ENCODE data around the gene PLAC8. TPM values are rescaled to one million over a fixed set of nuclear protein-coding genes. Genes with fewer than 3 reads are reported as not detected.

The PLAC8 gene
- total and polyA plus RNA-seq, 2 of the 8 experiments (the other 6 are each of a cell fraction or from before 2014, with no cell fraction given) = 0.98 to 1.1 TPM

- ChIA-PET POLR2A (ENCODE audit: partially characterized antibody) (interaction anchor here (0.7 kb wide), 1 partner anchor 198 kb away, joined by 3 read pairs; no protein-coding TSS in a partner anchor), CTCF (ENCODE audit: partially characterized antibody) (interaction anchor here (1.0 to 1.2 kb wide), 2 partner anchors 63 to 98 kb away, joined by 3 to 5 read pairs; no protein-coding TSS in a partner anchor)
- H3K9me3 ChIP-seq (ENCODE audit: insufficient read depth in 2 of 2, low read depth in 1 of 2, low read length in 1 of 2) = peaks cover 12 to 13% of the 10 kb centered on the region in 2 experiments; a peak in 3 of 4 replicates
- TF ChIP-seq EGR1 (IDR thresholded peaks at IDR 0.05; ENCODE audit: borderline replicate concordance, low read depth, low read length) (no peak), CHD1 (IDR thresholded peaks at IDR 0.05; ENCODE audit: low read depth, low read length) (no peak), CBX5 (IDR thresholded peaks at IDR 0.05; ENCODE audit: low read depth, low read length) (no peak)
Observed at GRCh38 chr4:83138946-83139345, 24.4 kb upstream of the PLAC8 start.

More at GRCh38 chr4:83138946-83139345, 24.4 kb upstream of the PLAC8 start:
- DNase-seq (ENCODE audit: low read depth in 1 of 2, low spot score in 2 of 2) (no peak), FAIRE-seq (no peak)
- H3K27ac ChIP-seq (ENCODE audit: low read depth, low read length) = no peak overlapping the region
- WGBS, 2 experiments (ENCODE audit: extremely low coverage in 1 of 2, insufficient coverage in 1 of 2, insufficient read length in 1 of 2, insufficient replicate concordance in 2 of 2, low coverage in 1 of 2, low lambda C conversion rate in 2 of 2, missing lambda C conversion rate in 1 of 2) = 95% methylated on average over 4 of the region's 4 CpGs; no CpG with 5 or more reads in 1 of the 2 experiments
- H4K20me1 ChIP-seq (replicated peaks in 1 of 2; ENCODE audit: control insufficient read depth in 1 of 2, insufficient read depth in 2 of 2, low read length in 2 of 2) = no peaks in the 10 kb centered on the region
- no peaks in the 10 kb centered on the region for H3K4me1 ChIP-seq (replicated peaks in 1 of 4; ENCODE audit: control insufficient read depth in 3 of 4, insufficient read depth in 4 of 4, low read length in 3 of 4)
- no peak overlapping the region for H2AFZ ChIP-seq (ENCODE audit: low read length)
- H2BK20ac ChIP-seq (ENCODE audit: low read length) = no peak overlapping the region
- H2BK120ac ChIP-seq (replicated peaks; ENCODE audit: low read depth, low read length) = no peak overlapping the region
- H2AK5ac ChIP-seq (ENCODE audit: low read depth, low read length) = no peak overlapping the region
- no peaks in the 10 kb centered on the region for H3K79me2 ChIP-seq (ENCODE audit: control insufficient read depth in 1 of 2, insufficient read depth in 2 of 2, low read length in 2 of 2)
- H3K36me3 ChIP-seq (ENCODE audit: control insufficient read depth in 2 of 4, insufficient read depth in 4 of 4, low read length in 3 of 4) = no peaks in the 10 kb centered on the region
- H3K23me2 ChIP-seq (ENCODE audit: low read depth, low read length) = no peaks in the 10 kb centered on the region
- no peak overlapping the region for H3K18ac ChIP-seq (ENCODE audit: extremely low read depth, low read length)
- H4K5ac ChIP-seq (ENCODE audit: insufficient read length, low read depth, low read length) = no peak overlapping the region
- H3K56ac ChIP-seq (replicated peaks; ENCODE audit: insufficient read length, low read depth, low read length) = no peak overlapping the region
- no peak overlapping the region for H2BK15ac ChIP-seq (ENCODE audit: low read length)
- H4K91ac ChIP-seq (replicated peaks; ENCODE audit: insufficient read length, low read length) = no peak overlapping the region
- no peak overlapping the region for H2BK12ac ChIP-seq (ENCODE audit: low read depth, low read length)
- no peak overlapping the region for H3K4ac ChIP-seq (replicated peaks; ENCODE audit: insufficient read length, low read depth, low read length)
- H4K8ac ChIP-seq (ENCODE audit: extremely low read depth, insufficient read depth, low read length) = no peak overlapping the region
- no peak overlapping the region for H3K14ac ChIP-seq (ENCODE audit: insufficient read length)
- no peaks in the 10 kb centered on the region for H3K79me1 ChIP-seq (ENCODE audit: low read depth, low read length)
- no peak overlapping the region for H3K9ac ChIP-seq (replicated peaks in 1 of 4; ENCODE audit: extremely low read depth in 1 of 4, low read depth in 3 of 4, low read length in 3 of 4)
- no peak overlapping the region for H3K23ac ChIP-seq (ENCODE audit: insufficient read length)
- H2BK5ac ChIP-seq (ENCODE audit: low read depth, low read length) = no peak overlapping the region
- H3K27me3 ChIP-seq (replicated peaks in 1 of 4; ENCODE audit: control insufficient read depth in 3 of 4, extremely low read depth in 1 of 4, insufficient read depth in 3 of 4, low read length in 3 of 4) = no peaks in the 10 kb centered on the region
- H3K4me3 ChIP-seq (ENCODE audit: extremely low read depth in 1 of 4, insufficient read depth in 2 of 4, low read depth in 3 of 4, low read length in 4 of 4) = no peak overlapping the region
- H3K4me2 ChIP-seq (ENCODE audit: insufficient read depth in 1 of 2, low read depth in 2 of 2, low read length in 2 of 2) = no peak overlapping the region
